Prostate gland (tissue), 2 donors: ENCODE results near the gene HNRNPL.

Experiments used
- POLR2A ChIP-seq: fragments of 450-650 bp; IDR thresholded peaks from one replicate; pipeline ENCODE4 v1.6.1; 2016; ENCODE audit warnings: antibody characterized with exemption, mild to moderate bottlenecking
- TF ChIP-seq, protein P1 (sequence below), 4 experiments: fragments of 200-600 bp in 2 of 4; fragments of 450-650 bp in 2 of 4; sonication (generic) in 2 of 4; IDR thresholded peaks; 1 replicate in 3 of 4; 2 replicates in 1 of 4; pipeline ENCODE4 v1.5.1; 2016 to 2019; ENCODE audit warnings: antibody characterized with exemption in 4 of 4, mild to moderate bottlenecking in 2 of 4, moderate library complexity in 2 of 4

DNA sequence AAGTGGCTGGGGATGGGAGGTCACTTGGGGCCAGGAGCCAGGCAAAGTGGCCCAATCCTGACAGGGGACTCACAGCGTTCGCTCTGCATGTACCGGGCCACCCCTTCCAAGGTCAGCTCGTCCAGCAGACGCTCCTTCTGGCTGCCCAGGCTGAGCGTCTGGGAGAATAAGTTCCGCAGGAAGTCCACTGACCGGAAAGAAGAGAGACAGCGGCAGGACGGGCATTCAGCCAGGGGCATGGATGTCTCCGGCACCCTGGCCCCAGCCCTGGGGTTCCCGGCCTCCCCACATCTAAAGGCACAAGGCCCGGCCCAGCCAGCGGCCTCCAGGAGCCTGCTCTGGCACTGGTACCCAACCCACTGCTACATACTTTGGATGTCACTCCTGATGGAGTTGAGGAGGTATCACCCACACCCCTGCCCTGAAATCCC is 43.6 kb upstream of the HNRNPL start:
- no peak for TF ChIP-seq POLR2A
- TF ChIP-seq, protein P1, sequence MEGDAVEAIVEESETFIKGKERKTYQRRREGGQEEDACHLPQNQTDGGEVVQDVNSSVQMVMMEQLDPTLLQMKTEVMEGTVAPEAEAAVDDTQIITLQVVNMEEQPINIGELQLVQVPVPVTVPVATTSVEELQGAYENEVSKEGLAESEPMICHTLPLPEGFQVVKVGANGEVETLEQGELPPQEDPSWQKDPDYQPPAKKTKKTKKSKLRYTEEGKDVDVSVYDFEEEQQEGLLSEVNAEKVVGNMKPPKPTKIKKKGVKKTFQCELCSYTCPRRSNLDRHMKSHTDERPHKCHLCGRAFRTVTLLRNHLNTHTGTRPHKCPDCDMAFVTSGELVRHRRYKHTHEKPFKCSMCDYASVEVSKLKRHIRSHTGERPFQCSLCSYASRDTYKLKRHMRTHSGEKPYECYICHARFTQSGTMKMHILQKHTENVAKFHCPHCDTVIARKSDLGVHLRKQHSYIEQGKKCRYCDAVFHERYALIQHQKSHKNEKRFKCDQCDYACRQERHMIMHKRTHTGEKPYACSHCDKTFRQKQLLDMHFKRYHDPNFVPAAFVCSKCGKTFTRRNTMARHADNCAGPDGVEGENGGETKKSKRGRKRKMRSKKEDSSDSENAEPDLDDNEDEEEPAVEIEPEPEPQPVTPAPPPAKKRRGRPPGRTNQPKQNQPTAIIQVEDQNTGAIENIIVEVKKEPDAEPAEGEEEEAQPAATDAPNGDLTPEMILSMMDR (IDR thresholded peaks at IDR 0.05) = no peak
